Activated CD8-positive, alpha-beta memory T cell treated with anti-CD3 and anti-CD28 coated beads, Interleukin-2, amount 10 ng/mL, durations not matched to agents 7 days and 5 days (primary cell): ENCODE data around the gene FADS2. TPM values are rescaled to one million over a fixed set of nuclear protein-coding genes. Genes with fewer than 3 reads are reported as not detected.

ENCODE experiments used
- ATAC-seq: fragments of 150-1000 bp; cut with Tn5 transposase; one replicate; pipeline ENCODE4 v1.10.0; 2021; ENCODE audit warnings: moderate library complexity
- CTCF ChIA-PET: fragments of 350-600 bp; sonication (Branson Sonifier 250); formaldehyde crosslinking; loops from one replicate; lab custom pipeline; 2021; ENCODE audit warnings: antibody characterized with exemption; lab: Charles Lee
- DNase-seq: peaks from one replicate; pipeline ENCODE4 v3.0.0-alpha.2; 2020
- H3K27ac Mint-ChIP-seq: one replicate; pipeline ENCODE4 v1.8.0; 2021; ENCODE audit warnings: mild to moderate bottlenecking, mixed read lengths
- H3K27me3 Mint-ChIP-seq: one replicate; pipeline ENCODE4 v1.8.0; 2021; ENCODE audit warnings: mixed read lengths
- H3K36me3 Mint-ChIP-seq: one replicate; pipeline ENCODE4 v1.8.0; 2021; ENCODE audit warnings: mild to moderate bottlenecking, mixed read lengths
- H3K4me1 Mint-ChIP-seq: one replicate; pipeline ENCODE4 v1.8.0; 2021; ENCODE audit warnings: mixed read lengths
- H3K4me3 Mint-ChIP-seq: one replicate; pipeline ENCODE4 v1.8.0; 2021; ENCODE audit warnings: mild to moderate bottlenecking, moderate library complexity, mixed read lengths
- H3K9me3 Mint-ChIP-seq: one replicate; pipeline ENCODE4 v1.8.0; 2022; ENCODE audit warnings: low read depth, mixed read lengths
- microRNA-seq: library from miRNA; unstranded; fragments of <30 nt; microRNA quantifications from one replicate; pipeline ENCODE4 v1.2.0, GENCODE V29; 2022
- total RNA-seq, 2 experiments: library from RNA; stranded (reverse); gene quantifications; one replicate each; pipeline ENCODE4 v1.2.3, GENCODE V29; 2021

FADS2 gene
- total RNA-seq, 2 experiments from 2014 or later, result 174 to 184 TPM

GRCh38 chr11:61913699-61914395, 85.7 kb downstream of the FADS2 start:
- no peak for DNase-seq
- H3K36me3 Mint-ChIP-seq, result no peaks in the 10 kb centered on the region
- H3K27ac Mint-ChIP-seq, result no peak overlapping the region
- H3K27me3 Mint-ChIP-seq, result peaks cover 33% of the 10 kb centered on the region
- H3K4me3 Mint-ChIP-seq, result no peak overlapping the region
- peaks cover 5% of the 10 kb centered on the region for H3K4me1 Mint-ChIP-seq
- H3K9me3 Mint-ChIP-seq, result no peaks in the 10 kb centered on the region
- CTCF ChIA-PET, result interaction anchor here (1.4 to 1.6 kb wide), 2 partner anchors 16 to 168 kb away, joined by 5 read pairs; no protein-coding TSS in a partner anchor
- ATAC-seq, result no peak

- Mint-ChIP-seq H3K4me3 (no peak overlapping the region), H3K27ac (no peak overlapping the region), H3K4me1 (peaks cover 5% of the 10 kb centered on the region), H3K36me3 (no peaks in the 10 kb centered on the region), H3K9me3 (no peaks in the 10 kb centered on the region), H3K27me3 (peaks cover 40% of the 10 kb centered on the region)
- CTCF ChIA-PET, result interaction anchor here (0.7 to 1.6 kb wide), 3 partner anchors 15 to 168 kb away, joined by 3 to 5 read pairs (median 5); no protein-coding TSS in a partner anchor
- ATAC-seq (no peak), DNase-seq (no peak)
Observed at GRCh38 chr11:61914471-61915171, 86.5 kb downstream of the FADS2 start.

GRCh38 chr11:61916737-61917333, 88.7 kb downstream of the FADS2 start:
- Mint-ChIP-seq H3K27me3 (peaks cover 48% of the 10 kb centered on the region), H3K4me1 (peaks cover 5% of the 10 kb centered on the region), H3K9me3 (no peaks in the 10 kb centered on the region), H3K27ac (no peak overlapping the region), H3K4me3 (no peak overlapping the region), H3K36me3 (no peaks in the 10 kb centered on the region)
- DNase-seq (no peak), ATAC-seq (peak; percentile 14)
- CTCF ChIA-PET, result interaction anchor here (0.6 to 0.7 kb wide), 2 partner anchors 31 to 169 kb away, joined by 4 to 5 read pairs; no protein-coding TSS in a partner anchor

Small RNAs within 50 kb of the gene (microRNA-seq; reads per million reads assigned to microRNA genes)
- 3.0 reads per million for gene MIR6746

Other genes with a start within 250 kb of the FADS2 start
- gene SYT7, start 247.2 kb upstream of the FADS2 start, total RNA-seq, result not detected
- not detected for gene DAGLA, start 147.9 kb upstream of the FADS2 start, total RNA-seq
- gene MYRF, start 75.7 kb upstream of the FADS2 start, total RNA-seq, result 1 to 10 TPM; 2.1 to 2.2 TPM
- gene TMEM258, start 35.7 kb upstream of the FADS2 start, total RNA-seq, result 100 to 1,000 TPM; 138 to 157 TPM
- 100 to 1,000 TPM; 141 to 150 TPM for gene FEN1, start 35.4 kb upstream of the FADS2 start, total RNA-seq
- 10 to 100 TPM; 33.8 to 35.4 TPM for gene FADS1, start 11.3 kb upstream of the FADS2 start, total RNA-seq
- 1 to 10 TPM; 2.6 to 7.7 TPM for gene FADS3, start 63.2 kb downstream of the FADS2 start, total RNA-seq
- not detected for gene RAB3IL1, start 89.3 kb downstream of the FADS2 start, total RNA-seq
- gene BEST1, start 122.1 kb downstream of the FADS2 start, total RNA-seq, result not detected
- gene FTH1, start 139.3 kb downstream of the FADS2 start, total RNA-seq, result 100 to 1,000 TPM; 740 to 867 TPM